ENCODE data around the gene ESF1.
"Not testable (repeated sequence)": the region's sequence is repeated elsewhere in the genome, so short reads cannot be mapped to it uniquely, and the experiment has no call there.

The ESF1 gene

GRCh38 chr20:13788167-13788834 is 3.6 kb upstream of the ESF1 start:
- DNase-seq: peak; percentile 70

- no peak for DNase-seq
These were observed 1.6 kb upstream of the ESF1 start for GRCh38 chr20:13786143-13786828.

- DNase-seq: no peak
These were observed 337 bp downstream of the ESF1 start for GRCh38 chr20:13784271-13784892.

- DNase-seq: no peak
These were observed 1.2 kb downstream of the ESF1 start for GRCh38 chr20:13783528-13783927.

GRCh38 chr20:13778827-13779226 is 5.9 kb downstream of the ESF1 start:
- DNase-seq: no peak

- DNase-seq: no peak
These were observed 7.5 kb downstream of the ESF1 start for GRCh38 chr20:13777171-13777601.

- no peak for DNase-seq
These were observed 8.9 kb downstream of the ESF1 start for GRCh38 chr20:13775867-13776266.

GRCh38 chr20:13772529-13772928 is 12.2 kb downstream of the ESF1 start:
- DNase-seq: no peak

- peak; percentile 26 for DNase-seq
These were observed 12.8 kb downstream of the ESF1 start for GRCh38 chr20:13771853-13772453.

GRCh38 chr20:13770141-13770540 is 14.6 kb downstream of the ESF1 start:
- DNase-seq: no peak

GRCh38 chr20:13765868-13766416 is 18.8 kb downstream of the ESF1 start:
- DNase-seq: no peak

- DNase-seq: no peak
These were observed 19.4 kb downstream of the ESF1 start for GRCh38 chr20:13765299-13765698.

- DNase-seq: not testable (repeated sequence)
These were observed 24.2 kb downstream of the ESF1 start for GRCh38 chr20:13760451-13760946.

- DNase-seq: no peak
These were observed 25.8 kb downstream of the ESF1 start for GRCh38 chr20:13758884-13759283.

GRCh38 chr20:13756551-13756950 is 28.2 kb downstream of the ESF1 start:
- no peak for DNase-seq

- no peak for DNase-seq
These were observed 28.9 kb downstream of the ESF1 start for GRCh38 chr20:13755809-13756208.

- DNase-seq: no peak
These were observed 31.2 kb downstream of the ESF1 start for GRCh38 chr20:13753436-13754036.

GRCh38 chr20:13749811-13750210 is 34.9 kb downstream of the ESF1 start:
- no peak for DNase-seq

GRCh38 chr20:13745784-13746183 is 38.9 kb downstream of the ESF1 start:
- DNase-seq: no peak

- no peak for DNase-seq
These were observed 40.4 kb downstream of the ESF1 start for GRCh38 chr20:13744352-13744751.

GRCh38 chr20:13741879-13742278 is 42.8 kb downstream of the ESF1 start:
- no peak for DNase-seq

GRCh38 chr20:13739731-13740649 is 44.7 kb downstream of the ESF1 start:
- DNase-seq: no peak
